PC-9 (cell line): Measurements from ENCODE around the gene CERKL.

ENCODE experiments used
- EZH2 ChIP-seq: fragments of 200-600 bp; sonication (generic); IDR thresholded peaks from 2 replicates; pipeline ENCODE4 v1.8.0; 2017; ENCODE audit warnings: antibody characterized with exemption, low read depth
- TF ChIP-seq, protein P1 (sequence below): fragments of 200-600 bp; sonication (generic); conservative IDR thresholded peaks from 2 replicates; pipeline ENCODE4 v1.6.1; 2017; ENCODE audit warnings: mixed run types, antibody characterized with exemption, mild to moderate bottlenecking, moderate library complexity

- TF ChIP-seq, protein P1, sequence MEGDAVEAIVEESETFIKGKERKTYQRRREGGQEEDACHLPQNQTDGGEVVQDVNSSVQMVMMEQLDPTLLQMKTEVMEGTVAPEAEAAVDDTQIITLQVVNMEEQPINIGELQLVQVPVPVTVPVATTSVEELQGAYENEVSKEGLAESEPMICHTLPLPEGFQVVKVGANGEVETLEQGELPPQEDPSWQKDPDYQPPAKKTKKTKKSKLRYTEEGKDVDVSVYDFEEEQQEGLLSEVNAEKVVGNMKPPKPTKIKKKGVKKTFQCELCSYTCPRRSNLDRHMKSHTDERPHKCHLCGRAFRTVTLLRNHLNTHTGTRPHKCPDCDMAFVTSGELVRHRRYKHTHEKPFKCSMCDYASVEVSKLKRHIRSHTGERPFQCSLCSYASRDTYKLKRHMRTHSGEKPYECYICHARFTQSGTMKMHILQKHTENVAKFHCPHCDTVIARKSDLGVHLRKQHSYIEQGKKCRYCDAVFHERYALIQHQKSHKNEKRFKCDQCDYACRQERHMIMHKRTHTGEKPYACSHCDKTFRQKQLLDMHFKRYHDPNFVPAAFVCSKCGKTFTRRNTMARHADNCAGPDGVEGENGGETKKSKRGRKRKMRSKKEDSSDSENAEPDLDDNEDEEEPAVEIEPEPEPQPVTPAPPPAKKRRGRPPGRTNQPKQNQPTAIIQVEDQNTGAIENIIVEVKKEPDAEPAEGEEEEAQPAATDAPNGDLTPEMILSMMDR, result no peak
- TF ChIP-seq EZH2, result no peak
Observed at GRCh38 chr2:181575024-181575649, 81.8 kb downstream of the CERKL start.
